ENCODE results near the gene PLCD3. TPM values are rescaled to one million over a fixed set of nuclear protein-coding genes. Genes with fewer than 3 reads are reported as not detected.
A peak's percentile ranks its signal among the peaks of the same experiment; 100 is the strongest.

The PLCD3 gene
- total and polyA plus RNA-seq, 2 of the 13 experiments (the other 11 are each of a cell fraction or from before 2014, with no cell fraction given), result 11.3 to 39.1 TPM

DNA sequence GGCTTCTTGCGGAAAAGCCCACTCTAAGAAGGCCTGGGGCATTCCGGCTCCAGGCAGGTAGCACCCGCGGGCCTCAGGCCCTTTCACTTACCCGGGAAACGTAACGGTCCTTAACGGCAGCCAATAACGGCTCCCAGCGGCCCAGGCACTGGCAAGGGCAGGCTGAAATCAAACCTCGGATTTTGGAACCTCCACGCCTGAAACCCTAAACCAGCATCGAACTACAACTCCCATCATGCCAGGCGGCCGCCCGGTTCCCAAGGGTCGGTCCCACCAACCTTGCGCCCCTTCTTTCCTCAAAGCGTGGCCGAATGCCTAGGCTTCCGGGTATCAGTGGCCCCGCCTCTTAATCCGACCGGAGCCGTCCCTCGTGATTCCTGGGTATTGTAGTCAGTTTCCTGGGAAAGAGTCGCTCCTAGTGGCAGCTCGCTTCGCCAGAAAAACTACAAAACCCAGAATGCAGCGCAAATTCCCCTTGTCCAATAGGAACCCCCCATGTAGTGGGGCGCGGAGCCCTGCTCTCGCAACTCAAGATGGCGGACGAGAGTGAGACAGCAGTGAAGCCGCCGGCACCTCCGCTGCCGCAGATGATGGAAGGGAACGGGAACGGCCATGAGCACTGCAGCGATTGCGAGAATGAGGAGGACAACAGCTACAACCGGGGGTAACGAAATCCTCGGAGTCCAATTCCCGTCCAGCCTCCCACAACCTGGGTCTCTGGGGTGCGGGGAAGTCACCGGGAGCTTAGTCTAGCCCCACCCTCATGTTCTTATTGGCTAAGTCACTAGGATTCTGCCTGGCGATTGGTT is 71.3 kb downstream of the PLCD3 start, which contains the start of gene NMT1 (continued):
- TF ChIP-seq, protein P1, sequence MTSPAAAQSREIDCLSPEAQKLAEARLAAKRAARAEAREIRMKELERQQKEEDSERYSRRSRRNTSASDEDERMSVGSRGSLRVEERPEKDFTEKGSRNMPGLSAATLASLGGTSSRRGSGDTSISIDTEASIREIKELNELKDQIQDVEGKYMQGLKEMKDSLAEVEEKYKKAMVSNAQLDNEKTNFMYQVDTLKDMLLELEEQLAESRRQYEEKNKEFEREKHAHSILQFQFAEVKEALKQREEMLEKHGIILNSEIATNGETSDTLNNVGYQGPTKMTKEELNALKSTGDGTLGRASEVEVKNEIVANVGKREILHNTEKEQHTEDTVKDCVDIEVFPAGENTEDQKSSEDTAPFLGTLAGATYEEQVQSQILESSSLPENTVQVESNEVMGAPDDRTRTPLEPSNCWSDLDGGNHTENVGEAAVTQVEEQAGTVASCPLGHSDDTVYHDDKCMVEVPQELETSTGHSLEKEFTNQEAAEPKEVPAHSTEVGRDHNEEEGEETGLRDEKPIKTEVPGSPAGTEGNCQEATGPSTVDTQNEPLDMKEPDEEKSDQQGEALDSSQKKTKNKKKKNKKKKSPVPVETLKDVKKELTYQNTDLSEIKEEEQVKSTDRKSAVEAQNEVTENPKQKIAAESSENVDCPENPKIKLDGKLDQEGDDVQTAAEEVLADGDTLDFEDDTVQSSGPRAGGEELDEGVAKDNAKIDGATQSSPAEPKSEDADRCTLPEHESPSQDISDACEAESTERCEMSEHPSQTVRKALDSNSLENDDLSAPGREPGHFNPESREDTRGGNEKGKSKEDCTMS (CRISPR knock-in tag; conservative IDR thresholded peaks at IDR 0.05), result 0 out of 2 replicates have a peak, but pooled peaks have one; percentile 22
- TF ChIP-seq, protein P2, sequence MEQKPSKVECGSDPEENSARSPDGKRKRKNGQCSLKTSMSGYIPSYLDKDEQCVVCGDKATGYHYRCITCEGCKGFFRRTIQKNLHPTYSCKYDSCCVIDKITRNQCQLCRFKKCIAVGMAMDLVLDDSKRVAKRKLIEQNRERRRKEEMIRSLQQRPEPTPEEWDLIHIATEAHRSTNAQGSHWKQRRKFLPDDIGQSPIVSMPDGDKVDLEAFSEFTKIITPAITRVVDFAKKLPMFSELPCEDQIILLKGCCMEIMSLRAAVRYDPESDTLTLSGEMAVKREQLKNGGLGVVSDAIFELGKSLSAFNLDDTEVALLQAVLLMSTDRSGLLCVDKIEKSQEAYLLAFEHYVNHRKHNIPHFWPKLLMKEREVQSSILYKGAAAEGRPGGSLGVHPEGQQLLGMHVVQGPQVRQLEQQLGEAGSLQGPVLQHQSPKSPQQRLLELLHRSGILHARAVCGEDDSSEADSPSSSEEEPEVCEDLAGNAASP (CRISPR knock-in tag; IDR thresholded peaks at IDR 0.05; ENCODE audit: borderline replicate concordance), result peak; percentile 13
- peak; percentile 71 for TF ChIP-seq IRF2 (CRISPR knock-in tag; IDR thresholded peaks at IDR 0.05)
- peak; percentile 86 for TF ChIP-seq CHD2 (IDR thresholded peaks at IDR 0.05; ENCODE audit: low read depth, low read length)
- TF ChIP-seq U2AF1 (optimal IDR thresholded peaks at IDR 0.05; ENCODE audit: low read depth, low read length), result peak; percentile 59
- no peak for TF ChIP-seq ZNF766 (CRISPR knock-in tag; IDR thresholded peaks at IDR 0.05; ENCODE audit: borderline replicate concordance)
- TF ChIP-seq ZNF382 (CRISPR knock-in tag; IDR thresholded peaks at IDR 0.05; ENCODE audit: borderline replicate concordance), result no peak
- TF ChIP-seq, protein P3, sequence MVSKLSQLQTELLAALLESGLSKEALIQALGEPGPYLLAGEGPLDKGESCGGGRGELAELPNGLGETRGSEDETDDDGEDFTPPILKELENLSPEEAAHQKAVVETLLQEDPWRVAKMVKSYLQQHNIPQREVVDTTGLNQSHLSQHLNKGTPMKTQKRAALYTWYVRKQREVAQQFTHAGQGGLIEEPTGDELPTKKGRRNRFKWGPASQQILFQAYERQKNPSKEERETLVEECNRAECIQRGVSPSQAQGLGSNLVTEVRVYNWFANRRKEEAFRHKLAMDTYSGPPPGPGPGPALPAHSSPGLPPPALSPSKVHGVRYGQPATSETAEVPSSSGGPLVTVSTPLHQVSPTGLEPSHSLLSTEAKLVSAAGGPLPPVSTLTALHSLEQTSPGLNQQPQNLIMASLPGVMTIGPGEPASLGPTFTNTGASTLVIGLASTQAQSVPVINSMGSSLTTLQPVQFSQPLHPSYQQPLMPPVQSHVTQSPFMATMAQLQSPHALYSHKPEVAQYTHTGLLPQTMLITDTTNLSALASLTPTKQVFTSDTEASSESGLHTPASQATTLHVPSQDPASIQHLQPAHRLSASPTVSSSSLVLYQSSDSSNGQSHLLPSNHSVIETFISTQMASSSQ (IDR thresholded peaks at IDR 0.05; ENCODE audit: low read depth), result no peak
- TF ChIP-seq, protein P3 (CRISPR knock-in tag; IDR thresholded peaks at IDR 0.05; ENCODE audit: borderline replicate concordance), result 0 out of 2 replicates have a peak, but pooled peaks have one; percentile 8
- TF ChIP-seq, protein P4, sequence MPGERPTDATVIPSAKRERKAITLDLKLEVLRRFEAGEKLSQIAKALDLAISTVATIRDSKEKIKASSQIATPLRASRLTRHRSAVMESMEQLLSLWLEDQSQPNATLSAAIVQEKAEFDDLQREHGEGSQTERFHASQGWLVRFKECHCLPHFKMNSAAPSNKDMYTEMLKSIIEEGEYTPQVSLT (CRISPR knock-in tag; IDR thresholded peaks at IDR 0.05; ENCODE audit: borderline replicate concordance, low read depth), result no peak
- TF ChIP-seq, protein P5, sequence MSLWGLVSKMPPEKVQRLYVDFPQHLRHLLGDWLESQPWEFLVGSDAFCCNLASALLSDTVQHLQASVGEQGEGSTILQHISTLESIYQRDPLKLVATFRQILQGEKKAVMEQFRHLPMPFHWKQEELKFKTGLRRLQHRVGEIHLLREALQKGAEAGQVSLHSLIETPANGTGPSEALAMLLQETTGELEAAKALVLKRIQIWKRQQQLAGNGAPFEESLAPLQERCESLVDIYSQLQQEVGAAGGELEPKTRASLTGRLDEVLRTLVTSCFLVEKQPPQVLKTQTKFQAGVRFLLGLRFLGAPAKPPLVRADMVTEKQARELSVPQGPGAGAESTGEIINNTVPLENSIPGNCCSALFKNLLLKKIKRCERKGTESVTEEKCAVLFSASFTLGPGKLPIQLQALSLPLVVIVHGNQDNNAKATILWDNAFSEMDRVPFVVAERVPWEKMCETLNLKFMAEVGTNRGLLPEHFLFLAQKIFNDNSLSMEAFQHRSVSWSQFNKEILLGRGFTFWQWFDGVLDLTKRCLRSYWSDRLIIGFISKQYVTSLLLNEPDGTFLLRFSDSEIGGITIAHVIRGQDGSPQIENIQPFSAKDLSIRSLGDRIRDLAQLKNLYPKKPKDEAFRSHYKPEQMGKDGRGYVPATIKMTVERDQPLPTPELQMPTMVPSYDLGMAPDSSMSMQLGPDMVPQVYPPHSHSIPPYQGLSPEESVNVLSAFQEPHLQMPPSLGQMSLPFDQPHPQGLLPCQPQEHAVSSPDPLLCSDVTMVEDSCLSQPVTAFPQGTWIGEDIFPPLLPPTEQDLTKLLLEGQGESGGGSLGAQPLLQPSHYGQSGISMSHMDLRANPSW (CRISPR knock-in tag; IDR thresholded peaks at IDR 0.05; ENCODE audit: borderline replicate concordance), result no peak
- peak; percentile 41 for TF ChIP-seq ETV5 (CRISPR knock-in tag; IDR thresholded peaks at IDR 0.05; ENCODE audit: borderline replicate concordance)
- no peak for TF ChIP-seq MBNL3 (CRISPR knock-in tag; conservative IDR thresholded peaks at IDR 0.05)
- TF ChIP-seq, protein P6, sequence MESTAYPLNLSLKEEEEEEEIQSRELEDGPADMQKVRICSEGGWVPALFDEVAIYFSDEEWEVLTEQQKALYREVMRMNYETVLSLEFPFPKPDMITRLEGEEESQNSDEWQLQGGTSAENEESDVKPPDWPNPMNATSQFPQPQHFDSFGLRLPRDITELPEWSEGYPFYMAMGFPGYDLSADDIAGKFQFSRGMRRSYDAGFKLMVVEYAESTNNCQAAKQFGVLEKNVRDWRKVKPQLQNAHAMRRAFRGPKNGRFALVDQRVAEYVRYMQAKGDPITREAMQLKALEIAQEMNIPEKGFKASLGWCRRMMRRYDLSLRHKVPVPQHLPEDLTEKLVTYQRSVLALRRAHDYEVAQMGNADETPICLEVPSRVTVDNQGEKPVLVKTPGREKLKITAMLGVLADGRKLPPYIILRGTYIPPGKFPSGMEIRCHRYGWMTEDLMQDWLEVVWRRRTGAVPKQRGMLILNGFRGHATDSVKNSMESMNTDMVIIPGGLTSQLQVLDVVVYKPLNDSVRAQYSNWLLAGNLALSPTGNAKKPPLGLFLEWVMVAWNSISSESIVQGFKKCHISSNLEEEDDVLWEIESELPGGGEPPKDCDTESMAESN (CRISPR knock-in tag; conservative IDR thresholded peaks at IDR 0.05), result peak; percentile 62; the same call in 1 of the 2 replicates
